HepG2 (cell line): ENCODE results near the gene RREB1. TPM values are rescaled to one million over a fixed set of nuclear protein-coding genes. Genes with fewer than 3 reads are reported as not detected.

ENCODE experiments used
- ATAC-seq: fragments of 200-7000 bp; cut with Tn5 transposase; 3 replicates; pipeline ENCODE4 v1.9.1; 2020; ENCODE audit warnings: mild to moderate bottlenecking, moderate library complexity
- BruUV-seq: library from RNA; stranded (reverse); fragments of 400-500 nt; replicated peaks from 2 replicates; lab custom pipeline; 2021; lab: Mats Ljungman, UMichigan
- CTCF ChIA-PET: fragments of 300-600 bp; formaldehyde crosslinking; extraction: SDS; loops from one replicate; lab custom pipeline; 2021; ENCODE audit warnings: low total read pairs, inconsistent platforms, low intra/inter-chr PET ratio; lab: Yijun Ruan, JAX
- POLR2A ChIA-PET: fragments of 350-600 bp; sonication (Branson Sonifier 250); formaldehyde crosslinking; loops from one replicate; lab custom pipeline; 2020; ENCODE audit warnings: antibody characterized with exemption, inconsistent platforms; lab: Yijun Ruan, JAX
- DNase-seq: peaks from one replicate; pipeline ENCODE4 v3.0.0-alpha.2; 2015; ENCODE audit warnings: low spot score
- FAIRE-seq: peaks from 3 replicates; lab custom pipeline; 2011; peaks lifted over from hg19 to GRCh38; lab: Jason Lieb, UNC
- H2AFZ ChIP-seq: one replicate; pipeline ENCODE4 v1.6.1; 2011; ENCODE audit warnings: low read length, inconsistent platforms
- H3K27ac ChIP-seq: fragments of 300-600 bp; 3 replicates; pipeline ENCODE4 v1.8.0; 2011; ENCODE audit warnings: mixed run types, mild to moderate bottlenecking, mixed read lengths, low read length, inconsistent platforms; ENCODE audit not compliant: insufficient read depth; ENCODE audit errors: extremely low read length
- H3K27me3 ChIP-seq, 2 experiments: fragments of 200-600 bp in 1 of 2; 2 replicates in 1 of 2; 3 replicates in 1 of 2; pipeline versions ENCODE4 v1.6.0 to v1.8.0; 2011; ENCODE audit warnings: low read length in 2 of 2, mild to moderate bottlenecking in 2 of 2, moderate library complexity in 2 of 2, inconsistent platforms in 1 of 2; ENCODE audit not compliant: insufficient read depth in 2 of 2, control insufficient read depth in 1 of 2
- H3K36me3 ChIP-seq, 2 experiments: fragments of 200-600 bp in 1 of 2; replicated peaks in 1 of 2; 2 replicates in 1 of 2; 3 replicates in 1 of 2; pipeline versions ENCODE4 v1.5.1 to v1.8.0; 2011; ENCODE audit warnings: low read length in 2 of 2, inconsistent platforms in 1 of 2; ENCODE audit not compliant: insufficient read depth in 2 of 2, control insufficient read depth in 1 of 2
- H3K4me1 ChIP-seq: 2 replicates; pipeline ENCODE4 v1.5.1; 2012; ENCODE audit warnings: low read length, inconsistent platforms; ENCODE audit not compliant: insufficient read depth
- H3K4me2 ChIP-seq: 2 replicates; pipeline ENCODE4 v1.6.0; 2011; ENCODE audit warnings: low read depth, low read length, inconsistent platforms
- H3K4me3 ChIP-seq, 3 experiments: fragments of 200-600 bp in 1 of 3; sonication (generic), shearing (Covaris generic) in 1 of 3; replicated peaks in 1 of 3; 2 replicates each; pipeline ENCODE4 v1.5.1; 2011 to 2016; ENCODE audit warnings: low read length in 3 of 3, inconsistent platforms in 2 of 3, low read depth in 2 of 3, mild to moderate bottlenecking in 2 of 3, control low read depth in 1 of 3, mixed read lengths in 1 of 3; ENCODE audit not compliant: insufficient read depth in 1 of 3
- H3K79me2 ChIP-seq: one replicate; pipeline ENCODE4 v1.6.1; 2011; ENCODE audit warnings: low read length, inconsistent platforms; ENCODE audit not compliant: insufficient read depth
- H3K9ac ChIP-seq: 2 replicates; pipeline ENCODE4 v1.6.0; 2011; ENCODE audit warnings: mild to moderate bottlenecking, low read depth, low read length, inconsistent platforms; ENCODE audit not compliant: insufficient read depth
- H3K9me3 ChIP-seq: 2 replicates; pipeline ENCODE4 v1.5.1; 2012; ENCODE audit warnings: mild to moderate bottlenecking, low read length
- H4K20me1 ChIP-seq: 2 replicates; pipeline ENCODE4 v1.6.0; 2011; ENCODE audit warnings: inconsistent platforms, mild to moderate bottlenecking, low read length, moderate library complexity; ENCODE audit not compliant: insufficient read depth
- ATF3 ChIP-seq: sonication (generic); formaldehyde crosslinking; IDR thresholded peaks from 2 replicates; pipeline ENCODE4 v1.4.0; 2020; ENCODE audit warnings: missing genetic modification reagents
- CBX2 ChIP-seq, 2 experiments: fragments of 200-600 bp in 1 of 2; sonication (generic); formaldehyde crosslinking in 1 of 2; IDR thresholded peaks; 2 replicates each; pipeline versions ENCODE4 v1.7.0 to v1.8.1; 2018 to 2022; ENCODE audit warnings: low read depth in 2 of 2, low read length in 1 of 2, mild to moderate bottlenecking in 1 of 2, missing genetic modification reagents in 1 of 2
- CENPBD1 ChIP-seq: sonication (generic); formaldehyde crosslinking; IDR thresholded peaks from 2 replicates; pipeline ENCODE4 v1.8.0; 2022; ENCODE audit warnings: missing genetic modification reagents, low read depth, mild to moderate bottlenecking, borderline replicate concordance
- UBTF ChIP-seq: sonication (generic); formaldehyde crosslinking; IDR thresholded peaks from 2 replicates; pipeline ENCODE4 v1.4.0; 2020; ENCODE audit warnings: mild to moderate bottlenecking, missing genetic modification reagents
- ZNF180 ChIP-seq: sonication (generic); formaldehyde crosslinking; IDR thresholded peaks from 2 replicates; pipeline ENCODE4 v1.4.0; 2020; ENCODE audit warnings: low read depth, missing genetic modification reagents, borderline replicate concordance
- ZNF275 ChIP-seq: sonication (generic); formaldehyde crosslinking; IDR thresholded peaks from 2 replicates; pipeline ENCODE4 v1.8.0; 2022; ENCODE audit warnings: missing genetic modification reagents, mild to moderate bottlenecking, inconsistent platforms, borderline replicate concordance
- WGBS: methylation state at CpG from one replicate; pipeline ENCODE4 v1.1.6; 2017; ENCODE audit warnings: low lambda C conversion rate; 5-methylcytosine and 5-hydroxymethylcytosine counted together
- in situ Hi-C: cut with HindIII; loops from 2 replicates; pipeline ENCODE4 v1.10.0; 2017; ENCODE audit warnings: low pct_unique_long_range_greater_than_20kb; ENCODE audit not compliant: extremely low pct_ligation_motif_present
- intact Hi-C: fragments of 100-400 bp; cut with micrococcal nuclease; formaldehyde crosslinking; loops from one replicate; pipeline ENCODE4 v1.10.0; 2022; ENCODE audit not compliant: unreplicated experiment
- polyA plus RNA-seq, 8 experiments: library from polyadenylated mRNA; depleted of rRNA in 3 of 8; stranded (reverse) in 7 of 8; unstranded in 1 of 8; fragments of >200 nt; fragmentation: Illumina TruSeq in 4 of 8; extraction: Trizol in 4 of 8; gene quantifications; 2 replicates each; pipeline versions ENCODE4 v1.2.1 to v1.2.3, GENCODE V29; 2011 to 2016; ENCODE audit warnings: low read depth in 4 of 8, missing spikeins in 1 of 8, mixed read lengths in 1 of 8; ENCODE audit not compliant: insufficient read depth in 1 of 8
- total RNA-seq, 5 experiments: library from RNA; depleted of rRNA; stranded (reverse); fragments of >200 nt; fragmentation: Illumina TruSeq; extraction: Trizol; gene quantifications; 2 replicates each; pipeline ENCODE4 v1.2.3, GENCODE V29; 2016; ENCODE audit warnings: low read depth in 1 of 5

The RREB1 gene
- total and polyA plus RNA-seq, 2 of the 13 experiments (the other 11 are each of a cell fraction or from before 2014, with no cell fraction given), result 6.1 to 23.2 TPM

- no peak for ATAC-seq
- Histone ChIP-seq H3K4me2 (no peak overlapping the region), H3K4me1 (no peaks in the 10 kb centered on the region), H3K79me2 (peaks cover 47% of the 10 kb centered on the region), H3K9ac (no peak overlapping the region), H3K27me3 (no peaks in the 10 kb centered on the region), H3K36me3 (peaks cover 47 to 87% of the 10 kb centered on the region in 2 experiments), H2AFZ (no peak overlapping the region), H3K4me3 (no peak overlapping the region), H4K20me1 (peaks cover 6% of the 10 kb centered on the region; the same call in 1 of the 2 replicates), H3K9me3 (no peaks in the 10 kb centered on the region), H3K27ac (no peak overlapping the region)
- no peak for DNase-seq
- no peak for FAIRE-seq
- POLR2A ChIA-PET, result no interaction called here
- WGBS, result 98% methylated on average over 4 of the region's 4 CpGs
- in situ Hi-C loops (no loop called here), intact Hi-C loops (no loop called here)
- no peak for TF ChIP-seq CBX2 (IDR thresholded peaks at IDR 0.05; ENCODE audit: low read depth, low read length)
- no peak for TF ChIP-seq CBX2 (CRISPR knock-in tag; IDR thresholded peaks at IDR 0.05; ENCODE audit: low read depth)
- TF ChIP-seq ZNF275 (CRISPR knock-in tag), result no peak
- no peak for TF ChIP-seq ZNF180 (CRISPR knock-in tag)
- no peak for TF ChIP-seq CENPBD1 (CRISPR knock-in tag)
- no peak for TF ChIP-seq UBTF (CRISPR knock-in tag)
- TF ChIP-seq ATF3 (CRISPR knock-in tag), result no peak
- CTCF ChIA-PET, result no interaction called here
- BruUV-seq, result no TSS peak
Observed at GRCh38 chr6:7180751-7181150, 73.0 kb downstream of the RREB1 start.
